Stomach (tissue), 9 donors: ENCODE measurements around the gene STX2. TPM values are rescaled to one million over a fixed set of nuclear protein-coding genes. Genes with fewer than 3 reads are reported as not detected.

Source experiments
- DNase-seq, 2 donors: peaks; one replicate each; pipeline versions ENCODE4 v3.0.0 to v3.0.0-alpha.2; 2013 to 2019
- H3K27ac ChIP-seq, 5 donors: fragments of 200-600 bp in 4 of 5; sonication (generic) in 4 of 5; one replicate each; pipeline ENCODE4 v1.5.1; 2013 to 2019; ENCODE audit warnings: mild to moderate bottlenecking in 1 of 5, moderate library complexity in 1 of 5
- H3K27me3 ChIP-seq, 3 donors: fragments of 200-600 bp; sonication (generic); one replicate each; pipeline ENCODE4 v1.5.1; 2017 to 2019; ENCODE audit warnings: mixed run types in 1 of 3
- H3K36me3 ChIP-seq, 4 donors: fragments of 200-600 bp; sonication (generic); 1 replicate in 3 of 4; 2 replicates in 1 of 4; pipeline ENCODE4 v1.5.1; 2016 to 2019
- H3K4me1 ChIP-seq, 4 donors: fragments of 200-600 bp; sonication (generic); one replicate each; pipeline ENCODE4 v1.5.1; 2016 to 2019
- H3K4me3 ChIP-seq, 4 donors: fragments of 200-600 bp; sonication (generic) in 3 of 4; one replicate each; pipeline ENCODE4 v1.5.1; 2016 to 2019; ENCODE audit warnings: mild to moderate bottlenecking in 1 of 4
- H3K9me3 ChIP-seq, 4 donors: fragments of 200-600 bp; sonication (generic); one replicate each; pipeline ENCODE4 v1.5.1; 2016 to 2019
- CTCF ChIP-seq, 7 experiments: fragments of 450-650 bp in 4 of 7; fragments of 200-600 bp in 3 of 7; sonication (generic) in 3 of 7; IDR thresholded peaks; one replicate each; pipeline ENCODE4 v1.5.1; 2016 to 2019; ENCODE audit warnings: antibody characterized with exemption in 7 of 7, control low read depth in 2 of 7, mild to moderate bottlenecking in 1 of 7
- EP300 ChIP-seq: sonication (generic); formaldehyde crosslinking; IDR thresholded peaks from one replicate; pipeline ENCODE4 v1.6.1; 2017; ENCODE audit warnings: antibody characterized with exemption
- POLR2A ChIP-seq, 4 donors: fragments of 450-650 bp; IDR thresholded peaks; one replicate each; pipeline ENCODE4 v1.6.1; 2016; ENCODE audit warnings: antibody characterized with exemption in 4 of 4, control low read depth in 2 of 4, mild to moderate bottlenecking in 1 of 4, moderate library complexity in 1 of 4
- POLR2AphosphoS5 ChIP-seq, 3 donors: sonication (generic); formaldehyde crosslinking; IDR thresholded peaks; one replicate each; pipeline ENCODE4 v1.6.1; 2016; ENCODE audit warnings: antibody characterized with exemption in 3 of 3
- WGBS, 5 donors: extraction: QIAGEN DNeasy Blood & Tissue Kit in 3 of 5; methylation state at CpG; one replicate each; pipeline versions ENCODE4 v1.1.5 to v1.1.7; 2013 to 2018; 5-methylcytosine and 5-hydroxymethylcytosine counted together
- intact Hi-C: fragments of 100-400 bp; cut with DNase I; formaldehyde crosslinking; loops from one replicate; pipeline ENCODE4 v1.15.1; 2023; ENCODE audit warnings: low total_unique reads
- polyA plus RNA-seq, 3 donors: library from polyadenylated mRNA; stranded (reverse); fragments of 200-250 nt; gene quantifications; one replicate each; pipeline ENCODE4 v1.2.3, GENCODE V29; 2013
- total RNA-seq, 5 donors: library from RNA; depleted of rRNA; stranded (reverse); fragments of >200 nt; gene quantifications; one replicate each; pipeline versions ENCODE4 v1.1.0 to v1.2.3, GENCODE V29; 2014 to 2016
- donor health status: healthy with polysubstance abuse.
- donor health status: Bipolar disorder and iron deficiency.
- donor health status: healthy.

The STX2 gene
- total and polyA plus RNA-seq, 8 donors = 5.3 to 27.2 (median 8.7) TPM

DNA sequence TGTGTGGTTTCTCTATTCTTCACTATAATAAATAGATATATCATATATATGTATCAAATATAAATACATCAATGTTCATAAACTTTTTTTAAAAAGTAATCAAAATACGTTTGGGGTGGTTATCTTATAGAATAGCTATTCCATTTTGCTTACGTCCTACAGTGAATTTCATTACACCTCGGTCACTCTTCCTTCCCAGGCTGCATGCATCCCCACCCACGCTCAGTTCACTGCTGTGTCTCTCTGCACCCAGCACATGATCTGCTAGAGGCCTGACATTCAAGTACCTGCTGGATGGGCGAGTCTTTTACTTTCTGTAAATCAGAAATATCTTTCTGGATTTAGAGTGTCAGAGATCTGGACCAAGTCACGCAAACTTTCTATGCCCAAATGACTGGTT lies 3.6 kb downstream of the STX2 start:
- no peak for DNase-seq
- intact Hi-C loops = no loop called here
- no peaks in the 10 kb centered on the region for H3K9me3 ChIP-seq
- H3K4me3 ChIP-seq = no peak overlapping the region
- no peak overlapping the region for H3K27ac ChIP-seq
- H3K4me1 ChIP-seq = peaks cover 14 to 58% (median 38%) of the 10 kb centered on the region in 4 donors
- H3K36me3 ChIP-seq = no peaks in the 10 kb centered on the region
- 86 to 92% (median 89%) methylated on average over 6 of the region's 6 CpGs for WGBS, 5 donors
- TF ChIP-seq POLR2AphosphoS5 (IDR thresholded peaks at IDR 0.05) = no peak
- H3K27me3 ChIP-seq = no peaks in the 10 kb centered on the region

GRCh38 chr12:130835011-130835410 lies 4.0 kb downstream of the STX2 start:
- Histone ChIP-seq H3K36me3 (no peaks in the 10 kb centered on the region), H3K27me3 (no peaks in the 10 kb centered on the region), H3K4me3 (no peak overlapping the region), H3K9me3 (no peaks in the 10 kb centered on the region), H3K27ac (no peak overlapping the region), H3K4me1 (peaks cover 14 to 59% (median 40%) of the 10 kb centered on the region in 4 donors)
- TF ChIP-seq POLR2AphosphoS5 (IDR thresholded peaks at IDR 0.05) = no peak
- TF ChIP-seq EP300 = no peak
- no peak for TF ChIP-seq POLR2A (IDR thresholded peaks at IDR 0.05)
- TF ChIP-seq CTCF (IDR thresholded peaks at IDR 0.05) = no peak
- DNase-seq = no peak
- 70 to 83% (median 82%) methylated on average over 11 of the region's 11 CpGs for whole genome bisulfite sequencing, 5 donors
- intact Hi-C loops = no loop called here

DNA sequence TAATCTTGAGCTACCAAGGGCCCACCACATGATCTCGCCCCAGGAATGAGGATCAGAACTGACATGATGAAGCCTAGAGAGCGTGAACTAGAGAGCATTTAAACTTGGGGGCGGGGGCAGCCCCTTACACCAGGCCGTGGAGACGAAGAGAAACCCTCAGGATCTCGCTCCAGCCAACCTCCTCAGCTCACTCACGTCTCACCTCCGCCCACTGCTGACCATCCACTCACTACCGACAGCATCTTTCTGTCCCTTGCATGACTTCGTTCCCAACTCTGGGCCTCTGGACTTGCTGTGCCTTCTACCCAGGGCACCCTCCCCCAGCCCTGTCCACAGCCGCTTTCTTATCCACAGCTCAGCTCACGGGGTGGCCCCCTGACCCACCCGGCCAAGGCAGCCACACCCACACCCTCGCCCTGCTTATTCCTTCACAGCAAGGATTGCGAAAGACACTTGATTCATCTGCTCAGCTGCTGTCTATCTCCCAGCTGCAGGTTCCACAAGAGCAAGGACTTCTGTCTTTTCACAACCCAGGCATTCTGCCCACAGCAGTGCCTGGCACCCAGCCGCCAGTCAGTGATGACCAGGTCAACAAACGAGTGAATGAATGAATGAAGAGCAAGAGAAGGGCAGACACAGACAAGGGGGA lies 6.4 kb downstream of the STX2 start:
- H3K4me1 ChIP-seq = peaks cover 1 to 59% (median 28%) of the 10 kb centered on the region in 4 donors
- peak in 1 of 2 donors; percentile 38 for DNase-seq
- H3K27me3 ChIP-seq = no peaks in the 10 kb centered on the region
- 69 to 75% (median 75%) methylated on average over 17 of the region's 17 CpGs for WGBS, 5 donors
- H3K36me3 ChIP-seq = no peaks in the 10 kb centered on the region
- H3K9me3 ChIP-seq = no peaks in the 10 kb centered on the region
- TF ChIP-seq EP300 (no peak), CTCF (IDR thresholded peaks at IDR 0.05) (no peak), POLR2AphosphoS5 (IDR thresholded peaks at IDR 0.05) (no peak), POLR2A (IDR thresholded peaks at IDR 0.05) (no peak)
- H3K4me3 ChIP-seq = no peak overlapping the region
- H3K27ac ChIP-seq = no peak overlapping the region
- intact Hi-C loops = no loop called here

DNA sequence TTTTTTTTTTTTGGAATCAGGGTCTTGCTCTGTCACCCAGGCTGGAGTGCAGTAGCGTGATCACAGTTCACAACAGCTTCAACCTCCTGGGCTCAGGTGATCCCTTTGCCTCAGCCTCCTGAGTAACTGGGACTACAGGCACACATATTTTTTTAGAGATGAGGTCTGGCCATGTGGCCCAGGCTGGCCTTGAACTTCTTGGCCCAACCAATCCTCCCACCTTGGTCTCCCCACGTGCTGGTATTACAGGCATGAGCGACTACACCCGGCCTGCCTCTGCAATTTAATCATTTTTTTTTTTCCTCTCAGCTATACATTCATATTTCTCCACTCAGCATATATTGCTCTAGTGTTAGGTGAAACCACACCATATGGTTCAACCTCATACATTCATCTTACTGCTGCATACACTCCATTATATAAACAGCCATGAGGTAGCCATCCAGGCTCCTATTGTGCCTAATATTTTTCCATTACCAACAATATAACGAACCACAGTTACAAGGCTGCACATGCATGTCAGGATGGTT lies 7.1 kb downstream of the STX2 start:
- whole genome bisulfite sequencing, 5 donors = 81 to 93% (median 91%) methylated on average over 5 of the region's 5 CpGs
- no peaks in the 10 kb centered on the region for H3K27me3 ChIP-seq
- H3K4me3 ChIP-seq = no peak overlapping the region
- H3K36me3 ChIP-seq = no peaks in the 10 kb centered on the region
- DNase-seq = no peak
- TF ChIP-seq EP300 = no peak
- no peak for TF ChIP-seq POLR2AphosphoS5 (IDR thresholded peaks at IDR 0.05)
- no peak for TF ChIP-seq POLR2A (IDR thresholded peaks at IDR 0.05)
- TF ChIP-seq CTCF (IDR thresholded peaks at IDR 0.05) = no peak
- peaks cover 0 to 58% (median 30%) of the 10 kb centered on the region in 4 donors for H3K4me1 ChIP-seq
- H3K27ac ChIP-seq = no peak overlapping the region
- no peaks in the 10 kb centered on the region for H3K9me3 ChIP-seq
- intact Hi-C loops = no loop called here

GRCh38 chr12:130831246-130831645 lies 7.8 kb downstream of the STX2 start:
- no peaks in the 10 kb centered on the region for H3K27me3 ChIP-seq
- no peak overlapping the region for H3K27ac ChIP-seq
- intact Hi-C loops = no loop called here
- no peak for TF ChIP-seq EP300
- TF ChIP-seq CTCF (IDR thresholded peaks at IDR 0.05) = no peak
- no peak for TF ChIP-seq POLR2A (IDR thresholded peaks at IDR 0.05)
- no peak for TF ChIP-seq POLR2AphosphoS5 (IDR thresholded peaks at IDR 0.05)
- 81 to 94% (median 89%) methylated on average over 4 of the region's 4 CpGs for WGBS, 5 donors
- DNase-seq = no peak
- no peaks in the 10 kb centered on the region for H3K9me3 ChIP-seq
- no peaks in the 10 kb centered on the region for H3K36me3 ChIP-seq
- H3K4me1 ChIP-seq = peaks cover 0 to 56% (median 30%) of the 10 kb centered on the region in 4 donors
- H3K4me3 ChIP-seq = no peak overlapping the region
